Activated naive CD4-positive, alpha-beta T cell treated with anti-CD3 and anti-CD28 coated beads for 36 hours (primary cell): ENCODE data around the gene COX6B1. TPM values are rescaled to one million over a fixed set of nuclear protein-coding genes. Genes with fewer than 3 reads are reported as not detected.
"Not testable (repeated sequence)": the region's sequence is repeated elsewhere in the genome, so short reads cannot be mapped to it uniquely, and the experiment has no call there.

Experiments used
- CTCF ChIA-PET: fragments of 350-600 bp; sonication (Branson Sonifier 250); formaldehyde crosslinking; loops from one replicate; lab custom pipeline; 2021; ENCODE audit warnings: antibody characterized with exemption; lab: Charles Lee
- DNase-seq: peaks from one replicate; pipeline ENCODE4 v3.0.0-alpha.2; 2020
- H3K27ac Mint-ChIP-seq: one replicate; pipeline ENCODE4 v1.8.0; 2021; ENCODE audit warnings: mild to moderate bottlenecking, mixed read lengths
- H3K27me3 Mint-ChIP-seq: one replicate; pipeline ENCODE4 v1.8.0; 2021; ENCODE audit warnings: low read depth, mixed read lengths
- H3K36me3 Mint-ChIP-seq: one replicate; pipeline ENCODE4 v1.8.0; 2021; ENCODE audit warnings: low read depth, mixed read lengths
- H3K4me1 Mint-ChIP-seq: one replicate; pipeline ENCODE4 v1.8.0; 2021; ENCODE audit warnings: low read depth, mixed read lengths
- H3K4me3 Mint-ChIP-seq: one replicate; pipeline ENCODE4 v1.8.0; 2021; ENCODE audit warnings: mild to moderate bottlenecking, moderate library complexity, mixed read lengths
- H3K9me3 Mint-ChIP-seq: one replicate; pipeline ENCODE4 v1.8.0; 2021; ENCODE audit warnings: mixed read lengths
- intact Hi-C: fragments of 100-400 bp; cut with micrococcal nuclease; formaldehyde crosslinking; loops from one replicate; pipeline ENCODE4 v1.15.1; 2023
- total RNA-seq, 2 experiments: library from RNA; stranded (reverse); gene quantifications; one replicate each; pipeline ENCODE4 v1.2.3, GENCODE V29; 2021

The COX6B1 gene
- total RNA-seq, 2 experiments from 2014 or later = 499 to 512 TPM

DNA sequence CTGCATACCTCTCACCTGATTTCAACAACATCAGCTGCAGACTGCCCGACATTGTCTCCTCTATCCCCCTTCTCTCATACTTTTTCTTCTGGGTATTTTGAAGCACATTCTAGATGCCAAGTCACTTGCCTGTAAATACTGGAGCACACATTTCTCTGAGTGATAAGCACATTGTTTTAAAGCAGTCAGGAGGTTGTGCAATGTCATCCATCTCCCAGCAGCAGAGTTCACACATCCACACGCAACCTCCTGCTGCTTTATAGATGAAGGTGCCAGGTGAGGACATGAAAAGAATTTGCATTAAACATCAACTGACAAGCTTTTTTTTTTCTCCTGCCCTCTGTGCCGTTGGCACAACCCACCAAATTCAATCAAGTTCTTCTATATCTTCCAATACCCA lies 23.7 kb downstream of the COX6B1 start:
- Mint-ChIP-seq H3K9me3 (no peaks in the 10 kb centered on the region), H3K27me3 (peaks cover 25% of the 10 kb centered on the region), H3K27ac (no peak overlapping the region), H3K36me3 (no peaks in the 10 kb centered on the region), H3K4me1 (peaks cover 5% of the 10 kb centered on the region), H3K4me3 (no peak overlapping the region)
- no peak for DNase-seq
- intact Hi-C loops = loop anchor here (2.0 to 5.0 kb wide), 2 partner anchors 41 to 125 kb away; partner anchors contain the start of gene TMEM147
- CTCF ChIA-PET = no interaction called here

DNA sequence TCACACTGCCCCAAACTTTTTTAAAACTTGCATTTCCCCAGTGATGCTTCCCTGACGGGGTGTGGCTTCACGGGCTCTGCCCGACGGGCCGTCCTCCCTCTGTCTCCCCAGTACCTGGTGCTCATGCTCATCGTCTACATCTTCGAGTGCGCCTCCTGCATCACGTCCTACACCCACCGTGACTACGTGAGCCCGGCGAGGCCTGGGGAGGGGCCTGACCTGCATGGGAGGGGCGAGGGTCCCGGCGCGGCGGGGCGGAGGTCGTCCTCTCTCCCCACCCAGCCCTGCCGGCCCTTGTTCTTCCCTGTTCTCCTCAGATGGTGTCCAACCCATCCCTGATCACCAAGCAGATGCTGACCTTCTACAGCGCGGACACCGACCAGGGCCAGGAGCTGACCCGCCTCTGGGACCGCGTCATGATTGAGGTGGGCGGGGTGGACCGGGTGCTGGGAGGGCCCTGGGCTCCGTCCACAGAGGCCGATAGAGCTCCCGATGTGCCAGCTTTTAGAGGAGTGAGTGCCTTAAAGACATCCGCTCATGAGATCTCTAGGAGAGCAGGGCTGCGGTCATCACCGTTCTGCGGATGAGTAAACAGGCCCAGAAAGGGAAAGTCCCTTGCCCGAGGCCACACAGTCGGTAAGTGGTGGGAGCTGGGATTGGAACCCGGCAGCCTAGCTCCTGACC lies 25.1 kb downstream of the COX6B1 start:
- Mint-ChIP-seq H3K36me3 (no peaks in the 10 kb centered on the region), H3K4me3 (peak overlapping the region; percentile 47), H3K4me1 (peaks cover 5% of the 10 kb centered on the region), H3K27ac (no peak overlapping the region), H3K9me3 (no peaks in the 10 kb centered on the region), H3K27me3 (peaks cover 25% of the 10 kb centered on the region)
- CTCF ChIA-PET = interaction anchor here (0.6 to 1.4 kb wide), 4 partner anchors 20 to 147 kb away, joined by 3 to 6 read pairs (median 4); partner anchors contain the start of gene COX6B1
- intact Hi-C loops = loop anchor here (2.0 to 5.0 kb wide), 2 partner anchors 40 to 126 kb away; partner anchors contain the start of gene TMEM147
- DNase-seq = peak; percentile 80

DNA sequence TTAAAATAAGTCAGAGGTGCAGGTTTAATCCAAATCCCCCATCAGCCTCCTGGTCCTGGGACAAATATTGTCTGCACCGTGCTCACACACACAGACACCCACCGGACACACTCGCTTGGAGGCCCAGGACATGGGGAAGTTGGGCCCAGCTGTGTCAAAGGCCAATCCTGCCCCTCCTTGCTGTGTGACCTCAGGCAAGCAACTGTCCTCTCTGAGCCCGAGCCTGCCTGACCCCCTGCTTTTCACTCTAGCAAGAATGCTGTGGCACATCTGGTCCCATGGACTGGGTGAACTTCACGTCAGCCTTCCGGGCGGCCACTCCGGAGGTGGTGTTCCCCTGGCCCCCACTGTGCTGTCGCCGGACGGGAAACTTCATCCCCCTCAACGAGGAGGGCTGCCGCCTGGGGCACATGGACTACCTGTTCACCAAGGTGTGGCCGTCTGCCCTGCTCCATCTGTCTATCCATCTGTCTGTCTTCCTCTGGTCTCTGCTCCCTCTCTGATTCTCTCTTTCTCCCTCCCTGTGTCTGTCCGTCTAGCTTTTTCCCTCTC lies 27.5 kb downstream of the COX6B1 start:
- no peak for DNase-seq
- H3K27me3 Mint-ChIP-seq = peaks cover 19% of the 10 kb centered on the region
- H3K9me3 Mint-ChIP-seq = no peaks in the 10 kb centered on the region
- H3K4me1 Mint-ChIP-seq = peaks cover 5% of the 10 kb centered on the region
- H3K4me3 Mint-ChIP-seq = no peak overlapping the region
- H3K27ac Mint-ChIP-seq = no peak overlapping the region
- CTCF ChIA-PET = interaction anchor here (0.7 kb wide), 1 partner anchor 115 kb away, joined by 3 read pairs; no protein-coding TSS in a partner anchor
- intact Hi-C loops = no loop called here
- H3K36me3 Mint-ChIP-seq = no peaks in the 10 kb centered on the region

DNA sequence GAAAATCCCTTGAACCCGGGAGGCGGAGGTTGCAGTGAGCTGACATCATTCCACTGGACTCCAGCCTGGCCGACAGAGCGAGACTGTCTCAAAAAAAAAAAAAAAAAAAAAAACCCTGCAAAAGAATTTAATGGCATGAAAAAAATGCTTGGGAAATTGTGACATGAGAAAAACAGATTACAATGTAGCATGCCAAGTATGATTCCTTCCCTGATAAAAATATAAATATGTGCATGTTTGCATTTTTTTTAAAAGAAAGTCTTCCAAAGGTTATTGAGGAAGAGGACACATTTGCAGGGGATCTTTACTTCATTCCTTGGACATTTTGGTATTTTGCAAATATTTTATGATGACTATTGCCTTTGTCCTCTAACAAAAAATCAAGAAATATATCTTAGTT lies 41.7 kb downstream of the COX6B1 start:
- H3K4me3 Mint-ChIP-seq = no peak overlapping the region
- intact Hi-C loops = loop anchor here (5.0 kb wide), 2 partner anchors 143 to 192 kb away; partner anchors contain the start of gene TMEM147
- peaks cover 8% of the 10 kb centered on the region for H3K4me1 Mint-ChIP-seq
- H3K9me3 Mint-ChIP-seq = no peaks in the 10 kb centered on the region
- H3K27ac Mint-ChIP-seq = no peak overlapping the region
- H3K36me3 Mint-ChIP-seq = no peaks in the 10 kb centered on the region
- H3K27me3 Mint-ChIP-seq = no peaks in the 10 kb centered on the region
- DNase-seq = no peak
- CTCF ChIA-PET = interaction anchor here (1.1 to 1.8 kb wide), 4 partner anchors 23 to 130 kb away, joined by 3 to 7 read pairs (median 3); no protein-coding TSS in a partner anchor

DNA sequence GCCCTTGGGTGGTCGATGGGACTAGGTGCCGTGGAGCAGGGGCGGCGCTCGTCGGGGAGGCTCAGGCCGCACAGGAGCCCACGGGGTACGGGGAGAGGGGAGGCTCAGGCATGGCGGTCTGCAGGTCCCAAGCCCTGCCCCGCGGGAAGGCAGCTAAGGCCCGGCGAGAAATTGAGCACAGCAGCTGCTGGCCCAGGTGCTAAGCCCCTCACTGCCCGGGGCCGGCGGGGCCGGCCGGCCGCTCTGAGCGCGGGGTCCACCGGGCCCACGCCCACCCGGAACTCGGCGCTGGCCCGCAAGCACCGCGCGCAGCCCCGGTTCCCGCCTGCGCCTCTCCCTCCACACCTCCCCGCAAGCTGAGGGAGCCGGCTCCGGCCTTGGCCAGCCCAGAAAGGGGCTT lies 43.0 kb downstream of the COX6B1 start:
- not testable (repeated sequence) for H3K4me3 Mint-ChIP-seq, H3K36me3 Mint-ChIP-seq, DNase-seq, H3K27me3 Mint-ChIP-seq, H3K4me1 Mint-ChIP-seq, H3K9me3 Mint-ChIP-seq, H3K27ac Mint-ChIP-seq
- intact Hi-C loops = loop anchor here (5.0 kb wide), 2 partner anchors 144 to 191 kb away; partner anchors contain the start of gene TMEM147
- CTCF ChIA-PET = interaction anchor here (0.9 to 6.6 kb wide), 3 partner anchors 11 to 129 kb away, joined by 3 to 120 read pairs (median 7); no protein-coding TSS in a partner anchor

DNA sequence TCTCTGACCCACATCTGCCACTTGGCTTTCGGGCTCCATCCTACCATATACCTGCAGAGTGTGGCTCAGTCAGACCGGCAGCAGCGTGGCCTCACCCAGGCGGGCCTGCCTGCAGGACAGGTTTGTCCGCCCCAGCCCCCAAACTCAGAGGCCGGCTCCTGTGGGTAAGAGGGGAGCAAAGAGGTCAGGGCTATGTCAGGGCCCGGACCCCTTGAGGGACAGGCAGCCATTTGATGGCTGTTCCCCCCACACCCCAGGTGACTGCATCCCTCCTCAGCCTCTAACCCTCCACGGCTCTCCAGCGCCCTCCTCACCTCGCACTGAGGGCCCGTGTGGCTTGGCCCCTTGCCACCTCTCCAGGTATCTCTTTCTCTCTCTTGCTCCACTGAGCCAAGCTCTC lies 43.9 kb downstream of the COX6B1 start:
- intact Hi-C loops = loop anchor here (5.0 kb wide), 2 partner anchors 145 to 190 kb away; partner anchors contain the start of gene TMEM147
- Mint-ChIP-seq H3K27me3 (no peaks in the 10 kb centered on the region), H3K27ac (no peak overlapping the region), H3K36me3 (no peaks in the 10 kb centered on the region), H3K4me1 (peaks cover 19% of the 10 kb centered on the region), H3K4me3 (no peak overlapping the region), H3K9me3 (no peaks in the 10 kb centered on the region)
- CTCF ChIA-PET = interaction anchor here (0.6 to 6.6 kb wide), 9 partner anchors 10 to 580 kb away, joined by 3 to 120 read pairs (median 5); no protein-coding TSS in a partner anchor
- DNase-seq = no peak

DNA sequence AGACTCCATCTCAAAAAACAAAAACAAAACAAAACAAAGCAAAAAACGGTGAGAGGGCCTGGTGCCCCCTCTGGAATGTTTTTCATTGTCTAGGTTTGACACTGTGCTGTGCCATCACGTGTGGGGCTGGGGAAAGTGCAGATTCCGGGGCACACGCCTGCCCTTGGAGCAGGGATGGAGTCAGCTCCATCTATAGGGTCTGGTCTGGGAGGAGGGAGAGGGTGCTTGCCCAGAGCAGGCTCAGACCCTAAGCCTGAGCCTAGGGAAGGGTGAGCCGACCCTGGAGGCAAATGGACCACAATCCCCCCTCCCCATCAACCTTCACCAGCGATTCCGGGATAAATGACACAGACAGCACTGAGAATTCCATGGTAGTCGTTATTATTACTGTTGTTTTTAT lies 45.3 kb downstream of the COX6B1 start:
- Mint-ChIP-seq H3K27ac (no peak overlapping the region), H3K4me1 (peaks cover 24% of the 10 kb centered on the region), H3K4me3 (no peak overlapping the region), H3K36me3 (no peaks in the 10 kb centered on the region), H3K27me3 (no peaks in the 10 kb centered on the region), H3K9me3 (no peaks in the 10 kb centered on the region)
- intact Hi-C loops = loop anchor here (1.0 to 5.0 kb wide), 4 partner anchors 127 to 238 kb away; partner anchors contain the start of gene TMEM147
- CTCF ChIA-PET = interaction anchor here (0.6 to 6.6 kb wide), 12 partner anchors 10 to 239 kb away, joined by 3 to 120 read pairs (median 4); no protein-coding TSS in a partner anchor
- DNase-seq = no peak

DNA sequence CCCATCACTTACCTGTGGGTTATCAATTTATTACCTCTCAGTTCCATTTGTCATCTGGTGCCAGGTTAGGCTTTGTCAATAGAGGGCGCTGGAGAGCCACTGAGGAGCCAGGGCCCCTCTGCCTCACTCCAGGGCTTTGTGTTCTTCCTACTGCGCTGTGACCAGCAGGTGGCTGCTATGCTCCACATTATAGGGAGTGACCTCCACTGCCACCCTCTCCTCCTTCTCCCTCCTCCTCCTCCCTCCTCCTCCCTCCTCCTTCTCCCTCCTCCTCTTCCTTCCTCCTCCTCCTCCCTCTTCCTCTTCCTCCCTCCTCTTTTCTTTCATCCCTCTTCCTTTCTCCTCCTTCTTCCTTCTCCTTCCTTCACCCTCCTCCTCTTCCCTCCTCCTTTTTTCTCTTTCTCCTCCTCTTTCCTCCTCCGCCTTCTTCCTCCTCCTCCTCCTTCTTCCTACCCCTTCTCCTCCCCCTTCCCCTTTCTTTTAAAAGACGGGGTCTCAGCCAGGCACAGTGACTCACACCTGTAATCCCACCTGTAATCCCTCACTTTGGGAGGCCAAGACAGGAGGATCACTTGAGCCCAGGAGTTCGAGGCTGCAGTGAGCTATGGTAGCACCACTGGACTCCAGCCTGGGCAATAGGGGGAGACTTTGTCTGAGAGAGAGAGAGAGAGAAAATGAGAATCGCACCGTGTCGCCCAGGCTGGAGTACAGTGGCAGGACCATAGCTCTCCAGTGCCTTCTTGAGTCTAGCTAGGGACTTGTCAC lies 45.9 kb downstream of the COX6B1 start:
- no peaks in the 10 kb centered on the region for H3K9me3 Mint-ChIP-seq
- H3K27me3 Mint-ChIP-seq = no peaks in the 10 kb centered on the region
- H3K27ac Mint-ChIP-seq = peak overlapping the region; percentile 77
- DNase-seq = peak; percentile 97
- H3K36me3 Mint-ChIP-seq = no peaks in the 10 kb centered on the region
- H3K4me1 Mint-ChIP-seq = peaks cover 24% of the 10 kb centered on the region
- CTCF ChIA-PET = interaction anchor here (0.6 to 6.6 kb wide), 30 partner anchors 9 to 304 kb away, joined by 3 to 120 read pairs (median 4); partner anchors contain the start of genes COX6B1, KIRREL2, LIN37 and PRODH2
- intact Hi-C loops = loop anchor here (1.0 to 5.0 kb wide), 6 partner anchors 22 to 237 kb away; partner anchors contain the start of gene TMEM147
- H3K4me3 Mint-ChIP-seq = no peak overlapping the region

DNA sequence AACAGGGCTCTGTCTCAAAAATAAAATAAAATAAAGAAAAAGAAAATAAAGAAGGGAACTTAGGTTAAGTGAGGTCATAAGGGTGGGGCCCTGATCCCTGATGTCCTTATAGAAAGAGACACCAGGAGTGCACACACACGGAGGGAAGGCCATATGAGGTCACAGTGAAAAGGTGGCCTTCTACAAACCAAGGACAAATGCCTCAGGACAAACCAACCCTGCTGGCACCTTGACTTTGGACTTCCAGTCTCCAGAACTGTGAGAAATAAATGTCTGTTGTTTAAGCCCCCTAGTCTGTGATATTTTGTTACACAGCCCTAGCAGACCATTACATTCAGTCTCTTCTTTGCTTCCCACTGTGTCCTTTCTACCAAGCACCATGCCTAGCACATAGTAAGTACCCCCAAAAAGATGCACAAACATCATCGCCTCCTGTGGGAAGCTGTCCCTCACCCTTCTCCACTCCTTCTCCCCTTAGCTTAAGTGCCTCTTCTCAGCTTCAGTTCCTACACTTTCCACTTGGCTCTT lies 47.8 kb downstream of the COX6B1 start:
- H3K9me3 Mint-ChIP-seq = no peaks in the 10 kb centered on the region
- H3K36me3 Mint-ChIP-seq = no peaks in the 10 kb centered on the region
- no peak for DNase-seq
- intact Hi-C loops = no loop called here
- CTCF ChIA-PET = interaction anchor here (0.5 to 6.6 kb wide), 10 partner anchors 13 to 235 kb away, joined by 3 to 120 read pairs (median 4); no protein-coding TSS in a partner anchor
- H3K4me3 Mint-ChIP-seq = no peak overlapping the region
- H3K4me1 Mint-ChIP-seq = peaks cover 28% of the 10 kb centered on the region
- no peaks in the 10 kb centered on the region for H3K27me3 Mint-ChIP-seq
- H3K27ac Mint-ChIP-seq = peak overlapping the region; percentile 32

DNA sequence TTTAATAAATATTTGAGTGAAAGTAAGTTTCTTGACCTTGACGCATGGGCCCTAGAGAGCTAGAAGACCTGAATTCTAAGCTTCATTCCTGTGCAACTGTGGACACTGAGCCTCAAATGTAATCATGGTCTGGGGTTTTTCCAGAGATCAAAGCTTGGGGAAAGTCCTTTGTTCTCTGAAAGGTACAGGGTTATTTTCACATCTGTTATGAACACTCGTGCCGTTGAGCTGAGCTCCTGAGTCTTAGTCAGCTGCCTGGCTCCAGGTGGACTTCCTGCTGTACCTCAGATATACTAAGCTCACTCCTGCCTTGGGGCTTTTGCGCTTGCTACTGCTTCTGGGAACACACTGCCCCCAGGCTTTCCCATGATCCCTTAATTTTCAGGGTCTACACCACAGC lies 48.7 kb downstream of the COX6B1 start:
- Mint-ChIP-seq H3K4me1 (peaks cover 28% of the 10 kb centered on the region), H3K36me3 (no peaks in the 10 kb centered on the region), H3K9me3 (no peaks in the 10 kb centered on the region), H3K27ac (peak overlapping the region; percentile 39), H3K4me3 (no peak overlapping the region), H3K27me3 (no peaks in the 10 kb centered on the region)
- peak; percentile 78 for DNase-seq
- intact Hi-C loops = no loop called here
- CTCF ChIA-PET = interaction anchor here (0.5 to 6.6 kb wide), 8 partner anchors 9 to 149 kb away, joined by 3 to 120 read pairs (median 4); no protein-coding TSS in a partner anchor
